Measurements from ENCODE around the gene KDM4C. TPM values are rescaled to one million over a fixed set of nuclear protein-coding genes. Genes with fewer than 3 reads are reported as not detected.

The KDM4C gene
- total RNA-seq, 2 experiments from 2014 or later = 49.4 to 50.0 TPM

DNA sequence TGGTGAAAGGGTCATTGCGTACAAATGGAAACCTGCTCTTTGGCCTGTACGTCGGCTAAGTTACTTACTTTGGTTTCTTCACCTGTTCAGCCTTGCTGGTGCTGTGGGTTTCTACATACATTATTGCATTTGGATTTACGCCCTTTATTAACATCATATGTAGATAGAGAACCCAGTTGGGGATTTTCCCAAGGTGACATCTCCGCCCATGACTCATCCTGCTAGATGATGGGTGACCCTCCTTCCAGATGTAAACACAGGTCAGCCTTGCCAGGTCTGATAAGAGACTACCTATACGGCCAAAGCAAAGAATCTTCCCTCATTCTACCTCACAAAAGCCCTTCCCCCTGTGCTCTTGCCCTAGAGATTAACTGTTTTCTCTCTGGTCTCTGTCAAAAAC lies 360.9 kb downstream of the KDM4C start:
- Mint-ChIP-seq H3K36me3 (ENCODE audit: low read depth) (peaks cover 25% of the 10 kb centered on the region), H3K4me3 (no peak overlapping the region), H3K4me1 (peaks cover 23% of the 10 kb centered on the region), H3K27ac (no peak overlapping the region), H3K9me3 (peaks cover 2% of the 10 kb centered on the region), H3K27me3 (no peaks in the 10 kb centered on the region)
- CTCF ChIA-PET = no interaction called here
- POLR2A ChIA-PET = no interaction called here
- DNase-seq = no peak

DNA sequence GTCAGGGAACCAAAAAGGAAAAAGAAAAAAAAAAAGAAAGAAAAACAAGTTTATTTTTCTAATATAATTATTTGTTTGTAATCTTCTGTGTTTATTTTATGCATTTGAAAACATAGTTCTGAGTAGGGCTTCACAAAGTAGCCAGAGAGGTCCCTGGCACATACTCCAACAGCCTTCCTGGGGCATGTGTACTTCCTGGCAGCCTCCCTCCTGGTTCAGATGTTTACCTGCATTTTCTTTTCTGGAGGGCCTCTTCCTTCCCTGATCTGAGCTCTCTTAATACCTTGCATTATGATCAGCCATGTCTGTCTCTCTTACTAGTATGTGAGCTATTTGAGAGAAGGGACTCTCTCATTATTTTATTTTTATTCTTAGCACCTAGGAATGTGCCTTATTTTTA lies 361.8 kb downstream of the KDM4C start:
- no peak overlapping the region for H3K4me3 Mint-ChIP-seq
- peaks cover 23% of the 10 kb centered on the region for H3K4me1 Mint-ChIP-seq
- CTCF ChIA-PET = no interaction called here
- H3K27ac Mint-ChIP-seq = no peak overlapping the region
- peaks cover 2% of the 10 kb centered on the region for H3K9me3 Mint-ChIP-seq
- POLR2A ChIA-PET = no interaction called here
- no peak for DNase-seq
- peaks cover 25% of the 10 kb centered on the region for H3K36me3 Mint-ChIP-seq (ENCODE audit: low read depth)
- no peaks in the 10 kb centered on the region for H3K27me3 Mint-ChIP-seq

DNA sequence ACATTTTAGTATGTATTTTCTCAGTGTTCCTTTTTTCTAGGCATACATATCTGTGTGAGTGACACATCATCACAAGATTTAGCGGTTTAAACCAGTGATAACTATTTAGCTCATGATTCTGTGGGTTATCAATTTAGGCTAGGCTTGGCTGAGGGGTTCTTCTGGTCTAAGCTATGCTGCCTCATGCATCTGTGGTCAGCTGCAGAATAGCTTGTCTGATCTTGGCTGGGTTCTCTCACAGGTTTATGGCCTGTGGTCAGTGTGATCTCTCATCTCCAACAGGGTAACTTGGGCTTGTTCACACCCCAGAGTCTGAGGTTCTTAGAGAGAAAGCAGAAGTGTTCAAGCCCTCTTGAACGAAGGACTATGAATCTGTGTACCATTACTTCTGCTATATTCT lies 363.3 kb downstream of the KDM4C start:
- H3K4me1 Mint-ChIP-seq = peaks cover 28% of the 10 kb centered on the region
- CTCF ChIA-PET = no interaction called here
- peaks cover 30% of the 10 kb centered on the region for H3K36me3 Mint-ChIP-seq (ENCODE audit: low read depth)
- no peak for DNase-seq
- H3K27ac Mint-ChIP-seq = no peak overlapping the region
- POLR2A ChIA-PET = no interaction called here
- peaks cover 2% of the 10 kb centered on the region for H3K9me3 Mint-ChIP-seq
- no peak overlapping the region for H3K4me3 Mint-ChIP-seq
- no peaks in the 10 kb centered on the region for H3K27me3 Mint-ChIP-seq

DNA sequence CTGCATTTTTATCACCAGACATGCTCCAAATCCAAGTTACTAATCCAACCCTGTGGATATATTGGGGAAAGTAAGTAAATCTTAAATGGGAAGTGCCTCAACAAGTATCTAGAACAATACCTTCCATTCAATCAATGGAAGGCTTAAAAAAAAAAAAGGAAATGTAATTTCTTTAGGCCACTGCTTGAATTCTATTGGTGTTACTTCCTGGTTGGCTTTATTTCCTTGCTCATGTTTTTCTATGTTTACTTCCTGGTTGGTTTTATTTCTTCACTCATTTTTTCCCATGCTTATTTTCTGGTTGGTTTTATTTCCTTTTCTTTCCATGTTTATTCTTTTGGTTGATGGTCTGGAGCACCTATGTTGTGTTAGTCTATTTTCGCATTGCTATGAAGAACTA lies 363.9 kb downstream of the KDM4C start:
- POLR2A ChIA-PET = no interaction called here
- Mint-ChIP-seq H3K4me1 (peaks cover 28% of the 10 kb centered on the region), H3K4me3 (no peak overlapping the region), H3K27ac (no peak overlapping the region), H3K9me3 (peaks cover 2% of the 10 kb centered on the region), H3K36me3 (ENCODE audit: low read depth) (peaks cover 34% of the 10 kb centered on the region), H3K27me3 (no peaks in the 10 kb centered on the region)
- no peak for DNase-seq
- CTCF ChIA-PET = no interaction called here

DNA sequence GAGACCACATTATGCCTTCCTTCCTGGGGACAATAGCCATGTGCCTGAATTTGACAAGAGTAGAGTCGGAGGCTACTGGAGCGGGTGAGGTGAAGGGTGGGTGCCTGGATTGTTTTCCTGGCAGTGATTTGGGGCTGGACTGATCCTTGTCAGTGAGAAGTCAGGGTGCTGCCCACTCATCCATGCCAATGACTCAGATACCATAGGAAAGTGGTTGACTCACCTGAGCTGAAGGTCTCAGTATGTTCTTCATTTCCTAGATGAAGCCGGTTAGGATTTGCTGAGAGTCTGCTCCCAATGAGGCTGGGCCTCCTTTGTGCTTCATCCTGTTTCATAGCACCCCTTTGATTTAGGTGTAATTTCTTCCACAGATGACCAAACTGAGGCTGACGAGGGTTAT lies 366.0 kb downstream of the KDM4C start:
- ChIA-PET CTCF (no interaction called here), POLR2A (no interaction called here)
- Mint-ChIP-seq H3K36me3 (ENCODE audit: low read depth) (peaks cover 41% of the 10 kb centered on the region), H3K9me3 (peaks cover 2% of the 10 kb centered on the region), H3K27me3 (no peaks in the 10 kb centered on the region), H3K4me3 (no peak overlapping the region), H3K4me1 (peaks cover 23% of the 10 kb centered on the region), H3K27ac (no peak overlapping the region)
- DNase-seq = no peak

DNA sequence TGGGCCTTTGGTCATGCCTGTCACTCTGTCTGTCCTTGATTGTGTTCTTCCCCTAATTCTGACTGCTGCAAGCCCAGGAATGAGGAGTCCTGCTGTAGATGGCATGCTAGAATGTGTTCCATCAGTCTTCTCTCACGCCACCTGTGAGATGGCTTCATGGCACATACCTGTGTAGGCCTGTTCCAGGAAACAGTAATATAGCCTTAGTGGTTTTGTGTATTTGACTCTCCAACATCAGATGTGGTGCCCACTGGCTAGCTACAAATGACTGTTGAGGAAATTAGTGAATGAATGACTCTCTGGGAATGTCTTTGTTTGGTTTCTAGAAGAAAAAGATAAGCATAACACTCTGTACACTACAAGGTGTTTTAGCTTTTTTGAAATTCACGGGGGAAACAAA lies 367.5 kb downstream of the KDM4C start:
- ChIA-PET CTCF (no interaction called here), POLR2A (no interaction called here)
- DNase-seq = no peak
- Mint-ChIP-seq H3K4me1 (peaks cover 16% of the 10 kb centered on the region), H3K4me3 (no peak overlapping the region), H3K27me3 (no peaks in the 10 kb centered on the region), H3K9me3 (peaks cover 2% of the 10 kb centered on the region), H3K36me3 (ENCODE audit: low read depth) (peaks cover 49% of the 10 kb centered on the region), H3K27ac (no peak overlapping the region)

DNA sequence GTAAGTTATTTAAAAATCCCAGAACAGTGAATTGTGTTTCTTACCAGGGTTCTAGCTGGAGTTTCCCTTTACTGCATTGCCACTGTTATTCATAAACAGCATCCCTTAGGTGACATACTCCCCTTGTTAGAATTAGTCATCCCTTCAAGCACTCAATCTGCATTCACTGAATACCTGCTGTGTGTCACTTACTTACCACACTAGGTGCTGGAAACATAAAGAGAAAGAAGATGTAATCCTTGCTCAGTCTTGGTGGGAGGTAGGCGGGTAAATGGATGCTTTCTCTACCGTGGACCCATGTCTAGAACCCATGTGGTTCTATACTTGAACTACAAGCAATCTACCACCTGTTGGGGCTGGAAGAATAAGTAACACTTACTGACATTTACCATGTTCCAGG lies 371.6 kb downstream of the KDM4C start:
- peaks cover 7% of the 10 kb centered on the region for H3K4me1 Mint-ChIP-seq
- no peaks in the 10 kb centered on the region for H3K27me3 Mint-ChIP-seq
- H3K36me3 Mint-ChIP-seq (ENCODE audit: low read depth) = peaks cover 34% of the 10 kb centered on the region
- no peak for DNase-seq
- ChIA-PET POLR2A (no interaction called here), CTCF (no interaction called here)
- H3K27ac Mint-ChIP-seq = no peak overlapping the region
- H3K4me3 Mint-ChIP-seq = no peak overlapping the region
- H3K9me3 Mint-ChIP-seq = no peaks in the 10 kb centered on the region

DNA sequence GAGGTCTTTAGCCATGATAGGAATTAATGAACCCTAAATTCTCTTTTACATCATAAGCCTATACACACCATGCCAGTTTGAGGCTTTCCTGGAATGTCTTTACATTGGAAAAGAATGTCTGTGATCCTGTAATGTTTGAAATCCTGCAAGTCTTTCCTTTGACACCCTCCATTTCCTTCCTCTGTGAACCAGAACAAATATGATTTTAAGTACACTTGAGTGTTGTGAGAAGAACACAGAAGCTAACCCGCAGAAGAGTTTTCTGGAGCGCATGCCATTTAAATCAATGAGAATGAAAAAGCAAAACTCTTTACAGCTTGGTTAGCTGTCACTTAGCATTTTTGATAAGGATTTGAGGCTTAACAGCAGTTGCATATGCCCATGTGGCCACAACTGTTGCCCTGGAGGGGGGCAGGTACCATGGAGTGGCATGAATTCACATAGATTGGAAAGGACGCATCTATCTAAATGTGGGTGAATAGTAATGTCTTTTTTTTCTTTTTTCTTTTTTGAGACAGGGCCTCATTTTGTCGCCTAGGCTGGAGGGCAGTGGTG lies 372.6 kb downstream of the KDM4C start:
- Mint-ChIP-seq H3K4me1 (peaks cover 2% of the 10 kb centered on the region), H3K36me3 (ENCODE audit: low read depth) (peaks cover 34% of the 10 kb centered on the region), H3K9me3 (no peaks in the 10 kb centered on the region), H3K27ac (no peak overlapping the region), H3K4me3 (no peak overlapping the region), H3K27me3 (no peaks in the 10 kb centered on the region)
- DNase-seq = no peak
- ChIA-PET POLR2A (no interaction called here), CTCF (no interaction called here)

DNA sequence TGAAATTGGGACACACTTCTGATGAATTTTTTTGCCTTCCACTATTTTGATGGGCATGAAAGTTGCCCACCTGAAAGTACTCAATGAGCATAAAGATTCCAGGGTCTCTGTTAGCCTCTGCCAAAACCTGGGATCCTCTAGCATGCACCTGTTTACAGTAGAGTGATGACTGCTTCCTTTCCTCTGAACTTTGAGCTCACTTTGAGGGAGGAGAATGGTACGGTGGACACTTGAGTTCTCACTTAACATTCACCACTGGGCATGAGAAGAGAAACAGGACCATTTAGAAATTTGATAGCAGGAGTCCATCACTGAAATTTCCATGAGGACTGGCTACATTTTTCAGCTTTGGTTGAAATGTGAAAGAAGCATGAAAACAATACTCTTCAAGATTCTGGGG lies 374.8 kb downstream of the KDM4C start:
- DNase-seq = no peak
- H3K9me3 Mint-ChIP-seq = no peaks in the 10 kb centered on the region
- peaks cover 2% of the 10 kb centered on the region for H3K4me1 Mint-ChIP-seq
- peaks cover 39% of the 10 kb centered on the region for H3K36me3 Mint-ChIP-seq (ENCODE audit: low read depth)
- CTCF ChIA-PET = no interaction called here
- H3K27me3 Mint-ChIP-seq = no peaks in the 10 kb centered on the region
- H3K27ac Mint-ChIP-seq = no peak overlapping the region
- no peak overlapping the region for H3K4me3 Mint-ChIP-seq
- POLR2A ChIA-PET = no interaction called here

DNA sequence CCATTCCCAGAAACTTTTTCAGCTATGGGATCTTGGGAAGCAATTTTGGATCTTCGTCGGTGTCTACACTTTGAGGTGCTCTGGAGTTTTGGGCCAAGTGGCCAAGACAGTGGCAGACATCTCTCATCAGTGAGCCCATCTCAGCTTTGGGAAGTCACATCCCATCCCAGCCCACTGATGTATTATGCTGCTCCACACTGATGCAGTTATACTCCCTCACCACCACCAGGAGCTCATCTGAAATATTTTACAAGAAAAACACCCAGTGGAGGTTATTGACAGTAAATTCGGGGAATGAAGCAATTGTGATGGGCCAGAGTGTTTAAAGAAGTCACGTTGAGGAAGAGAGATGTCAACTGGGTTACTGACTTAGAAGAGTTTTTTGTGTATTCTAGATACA lies 378.0 kb downstream of the KDM4C start:
- no peaks in the 10 kb centered on the region for H3K4me1 Mint-ChIP-seq
- CTCF ChIA-PET = no interaction called here

DNA sequence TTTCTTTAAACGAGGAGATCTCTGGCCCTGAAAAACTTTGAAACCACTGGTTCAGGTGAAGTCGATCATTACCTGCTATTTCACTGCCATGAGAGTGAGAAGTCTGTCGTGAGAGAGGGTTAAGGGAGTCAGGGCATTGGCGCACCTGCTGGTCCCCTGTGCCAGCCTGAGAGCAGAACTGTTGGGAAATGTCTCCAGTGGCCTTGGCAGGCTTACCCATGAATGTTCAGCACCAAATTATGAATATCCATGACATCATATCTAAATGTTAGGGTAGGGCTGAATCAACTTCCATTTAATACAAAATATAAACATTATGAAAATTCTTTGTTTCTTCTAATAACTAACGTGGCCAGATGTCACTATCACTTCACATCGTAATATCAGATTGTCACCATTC lies 379.3 kb downstream of the KDM4C start:
- Mint-ChIP-seq H3K36me3 (ENCODE audit: low read depth) (peaks cover 26% of the 10 kb centered on the region), H3K4me3 (no peak overlapping the region), H3K27me3 (no peaks in the 10 kb centered on the region), H3K27ac (no peak overlapping the region), H3K9me3 (no peaks in the 10 kb centered on the region), H3K4me1 (no peaks in the 10 kb centered on the region)
- CTCF ChIA-PET = no interaction called here
- no peak for DNase-seq
- POLR2A ChIA-PET = no interaction called here

More for the DNA sequence above, 378.0 kb downstream of the KDM4C start:
- H3K27me3 Mint-ChIP-seq = no peaks in the 10 kb centered on the region
- no peaks in the 10 kb centered on the region for H3K9me3 Mint-ChIP-seq
- DNase-seq = no peak
- no peak overlapping the region for H3K4me3 Mint-ChIP-seq
- POLR2A ChIA-PET = no interaction called here
- H3K36me3 Mint-ChIP-seq (ENCODE audit: low read depth) = peaks cover 22% of the 10 kb centered on the region
- no peak overlapping the region for H3K27ac Mint-ChIP-seq

DNA sequence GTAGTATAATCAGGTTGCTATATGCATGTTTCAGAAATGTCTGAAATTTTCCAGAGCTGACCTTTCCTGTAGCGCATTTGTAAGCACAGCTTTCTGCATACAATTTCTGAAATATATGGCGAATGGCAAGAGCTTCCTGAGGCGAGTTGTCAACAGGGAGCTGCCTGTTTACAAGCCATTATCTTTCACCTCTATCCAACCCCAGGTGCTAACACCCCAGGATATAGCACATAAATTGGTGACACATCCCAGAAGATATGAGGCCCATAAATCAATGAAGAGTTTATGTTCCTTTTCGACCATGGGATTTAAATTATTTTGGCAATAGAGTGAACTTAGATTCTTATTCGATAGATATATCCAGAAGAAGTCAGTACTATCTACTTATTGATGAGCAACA lies 379.8 kb downstream of the KDM4C start:
- Mint-ChIP-seq H3K9me3 (no peaks in the 10 kb centered on the region), H3K4me1 (no peaks in the 10 kb centered on the region), H3K27me3 (no peaks in the 10 kb centered on the region), H3K4me3 (no peak overlapping the region), H3K36me3 (ENCODE audit: low read depth) (peaks cover 30% of the 10 kb centered on the region), H3K27ac (no peak overlapping the region)
- ChIA-PET POLR2A (no interaction called here), CTCF (no interaction called here)
- DNase-seq = no peak

DNA sequence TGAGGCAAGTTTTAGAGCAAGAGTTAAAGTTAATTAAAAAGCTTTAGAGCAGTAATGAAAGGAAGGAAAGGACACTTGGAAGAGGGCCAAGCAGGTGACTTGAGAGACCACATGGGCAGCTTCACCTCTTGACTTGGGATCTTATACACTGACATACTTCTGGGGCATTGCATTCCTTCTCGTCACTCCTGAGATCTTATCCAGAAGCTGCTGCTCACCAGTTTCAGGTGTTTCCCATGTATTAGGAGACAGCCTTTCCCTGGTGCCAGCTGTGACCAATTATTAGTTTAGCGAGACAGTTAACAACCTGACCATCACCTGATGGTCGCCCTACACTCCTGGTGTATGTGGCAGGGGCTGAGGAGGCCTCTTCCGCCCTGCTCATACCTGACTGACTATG lies 382.1 kb downstream of the KDM4C start:
- Mint-ChIP-seq H3K27ac (peak overlapping the region; percentile 19), H3K36me3 (ENCODE audit: low read depth) (peaks cover 30% of the 10 kb centered on the region), H3K4me3 (no peak overlapping the region), H3K4me1 (no peaks in the 10 kb centered on the region), H3K9me3 (no peaks in the 10 kb centered on the region), H3K27me3 (no peaks in the 10 kb centered on the region)
- CTCF ChIA-PET = no interaction called here
- POLR2A ChIA-PET = no interaction called here
- DNase-seq = no peak

DNA sequence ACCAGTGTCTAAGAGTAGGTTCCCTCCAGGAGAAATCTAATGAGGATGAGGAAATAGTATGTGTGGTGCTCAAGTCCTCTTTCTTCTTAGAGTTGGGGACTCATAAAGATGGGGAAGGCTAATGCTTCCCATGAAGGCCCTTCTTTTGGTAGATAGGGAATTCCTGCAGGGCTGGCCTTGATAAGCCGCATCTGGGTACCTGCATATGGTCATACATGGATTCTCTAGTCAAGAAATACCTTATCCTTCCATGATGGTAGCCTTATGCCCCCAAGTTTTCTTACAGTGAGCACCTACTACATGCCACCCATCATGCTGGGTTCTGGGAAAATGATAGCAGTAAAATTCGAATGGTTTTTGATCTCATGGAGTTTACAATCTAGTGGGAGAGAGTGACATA lies 382.6 kb downstream of the KDM4C start:
- H3K4me3 Mint-ChIP-seq = no peak overlapping the region
- POLR2A ChIA-PET = no interaction called here
- CTCF ChIA-PET = no interaction called here

More for the DNA sequence above, 382.6 kb downstream of the KDM4C start:
- no peak for DNase-seq
- H3K9me3 Mint-ChIP-seq = no peaks in the 10 kb centered on the region
- peaks cover 25% of the 10 kb centered on the region for H3K36me3 Mint-ChIP-seq (ENCODE audit: low read depth)
- no peaks in the 10 kb centered on the region for H3K27me3 Mint-ChIP-seq
- H3K4me1 Mint-ChIP-seq = no peaks in the 10 kb centered on the region
- no peak overlapping the region for H3K27ac Mint-ChIP-seq

All from activated CD4-positive, alpha-beta memory T cell treated with anti-CD3 and anti-CD28 coated beads, Interleukin-2, amount 10 ng/mL, durations not matched to agents 7 days and 5 days (primary cell).